Upper lobe of left lung (tissue), 6 donors: ENCODE measurements around the gene WSB2. TPM values are rescaled to one million over a fixed set of nuclear protein-coding genes. Genes with fewer than 3 reads are reported as not detected.
"Not testable (repeated sequence)": the region's sequence is repeated elsewhere in the genome, so short reads cannot be mapped to it uniquely, and the experiment has no call there.

Experiments used
- ATAC-seq, 2 donors: fragments of 200-7000 bp; cut with Tn5 transposase; one replicate each; pipeline ENCODE4 v1.9.1; 2022; ENCODE audit warnings: mild to moderate bottlenecking in 2 of 2, moderate library complexity in 2 of 2; ENCODE audit not compliant: low FRiP score in 2 of 2
- DNase-seq, 2 donors: peaks; one replicate each; pipeline ENCODE4 v3.0.0-alpha.2; 2019 to 2020
- H3K27ac ChIP-seq, 4 donors: fragments of 200-600 bp; sonication (generic); one replicate each; pipeline ENCODE4 v1.5.1; 2016 to 2019
- H3K27me3 ChIP-seq, 4 donors: fragments of 200-600 bp; sonication (generic); one replicate each; pipeline ENCODE4 v1.5.1; 2017 to 2019
- H3K36me3 ChIP-seq, 4 donors: fragments of 200-600 bp; sonication (generic); one replicate each; pipeline ENCODE4 v1.5.1; 2016 to 2019
- H3K4me1 ChIP-seq, 4 donors: fragments of 200-600 bp; sonication (generic); one replicate each; pipeline ENCODE4 v1.5.1; 2018 to 2019
- H3K4me3 ChIP-seq, 4 donors: fragments of 200-600 bp; sonication (generic); one replicate each; pipeline ENCODE4 v1.5.1; 2017 to 2019; ENCODE audit warnings: mild to moderate bottlenecking in 2 of 4, moderate library complexity in 1 of 4
- H3K9me3 ChIP-seq, 4 donors: fragments of 200-600 bp; sonication (generic); one replicate each; pipeline ENCODE4 v1.5.1; 2018 to 2019
- EP300 ChIP-seq, 4 donors: sonication (generic); formaldehyde crosslinking; IDR thresholded peaks; one replicate each; pipeline ENCODE4 v1.5.1; 2017; ENCODE audit warnings: antibody characterized with exemption in 4 of 4, control low read depth in 2 of 4
- POLR2A ChIP-seq, 4 donors: fragments of 450-650 bp; IDR thresholded peaks; one replicate each; pipeline ENCODE4 v1.5.1; 2016 to 2017; ENCODE audit warnings: antibody characterized with exemption in 4 of 4, mild to moderate bottlenecking in 2 of 4
- POLR2AphosphoS5 ChIP-seq, 2 donors: sonication (generic); formaldehyde crosslinking; IDR thresholded peaks; one replicate each; pipeline ENCODE4 v1.5.1; 2017; ENCODE audit warnings: antibody characterized with exemption in 2 of 2
- WGBS, 2 donors: methylation state at CpG; one replicate each; pipeline ENCODE4 v1.1.5; 2017 to 2018; 5-methylcytosine and 5-hydroxymethylcytosine counted together
- total RNA-seq, 6 donors: library from RNA; depleted of rRNA in 4 of 6; stranded (reverse); fragments of >200 nt in 4 of 6; gene quantifications; one replicate each; pipeline versions ENCODE4 v1.1.0 to v1.2.1, GENCODE V29; 2016 to 2021
- TF ChIP-seq, protein P1 (sequence below), 6 experiments: fragments of 450-650 bp in 4 of 6; fragments of 200-600 bp in 2 of 6; sonication (generic) in 2 of 6; IDR thresholded peaks; one replicate each; pipeline ENCODE4 v1.5.1; 2016 to 2019; ENCODE audit warnings: antibody characterized with exemption in 6 of 6
- donor health status: DM: no; HTN: no; CAD: no; lungs with moderate emphysema.
- donor health status: DM: no; HTN: yes; CAD: no; lungs with severe emphysema.

Gene WSB2
- total RNA-seq, 6 donors from 2014 or later, result 46.1 to 112 (median 90.3) TPM

- TF ChIP-seq, protein P1, sequence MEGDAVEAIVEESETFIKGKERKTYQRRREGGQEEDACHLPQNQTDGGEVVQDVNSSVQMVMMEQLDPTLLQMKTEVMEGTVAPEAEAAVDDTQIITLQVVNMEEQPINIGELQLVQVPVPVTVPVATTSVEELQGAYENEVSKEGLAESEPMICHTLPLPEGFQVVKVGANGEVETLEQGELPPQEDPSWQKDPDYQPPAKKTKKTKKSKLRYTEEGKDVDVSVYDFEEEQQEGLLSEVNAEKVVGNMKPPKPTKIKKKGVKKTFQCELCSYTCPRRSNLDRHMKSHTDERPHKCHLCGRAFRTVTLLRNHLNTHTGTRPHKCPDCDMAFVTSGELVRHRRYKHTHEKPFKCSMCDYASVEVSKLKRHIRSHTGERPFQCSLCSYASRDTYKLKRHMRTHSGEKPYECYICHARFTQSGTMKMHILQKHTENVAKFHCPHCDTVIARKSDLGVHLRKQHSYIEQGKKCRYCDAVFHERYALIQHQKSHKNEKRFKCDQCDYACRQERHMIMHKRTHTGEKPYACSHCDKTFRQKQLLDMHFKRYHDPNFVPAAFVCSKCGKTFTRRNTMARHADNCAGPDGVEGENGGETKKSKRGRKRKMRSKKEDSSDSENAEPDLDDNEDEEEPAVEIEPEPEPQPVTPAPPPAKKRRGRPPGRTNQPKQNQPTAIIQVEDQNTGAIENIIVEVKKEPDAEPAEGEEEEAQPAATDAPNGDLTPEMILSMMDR (IDR thresholded peaks at IDR 0.05), result no peak
- TF ChIP-seq POLR2AphosphoS5 (IDR thresholded peaks at IDR 0.05) (no peak), POLR2A (IDR thresholded peaks at IDR 0.05) (no peak), EP300 (IDR thresholded peaks at IDR 0.05) (no peak)
- Histone ChIP-seq H3K36me3 (peaks cover 0 to 28% (median 11%) of the 10 kb centered on the region in 4 donors), H3K27ac (no peak overlapping the region), H3K27me3 (no peaks in the 10 kb centered on the region), H3K4me3 (no peak overlapping the region), H3K9me3 (no peaks in the 10 kb centered on the region), H3K4me1 (no peaks in the 10 kb centered on the region)
- ATAC-seq (no peak), DNase-seq (no peak)
- 95% methylated on average over 9 of the region's 9 CpGs for WGBS, 2 donors
Measured at GRCh38 chr12:118089782-118090181, 28.8 kb upstream of the WSB2 start.

DNA sequence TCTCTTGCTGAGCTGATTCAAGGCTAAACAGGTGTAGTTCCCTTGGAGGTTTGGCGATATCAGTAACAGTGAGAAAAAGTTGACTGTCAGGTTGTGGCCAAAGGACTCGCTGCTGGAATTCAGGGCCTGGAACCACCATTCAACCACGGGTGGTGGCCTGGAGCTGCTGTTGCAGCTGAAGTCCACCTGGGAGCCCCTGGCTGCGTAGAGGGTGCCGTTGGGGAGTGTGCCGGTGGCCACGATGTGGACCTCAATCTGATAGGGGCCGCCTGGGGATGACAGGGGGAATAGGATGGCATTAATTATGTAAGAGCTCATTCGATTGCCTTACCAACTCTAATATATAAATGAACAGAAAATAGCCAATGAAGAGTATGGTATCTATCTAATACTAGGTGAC, 21.2 kb upstream of the WSB2 start:
- WGBS, 2 donors, result 88 to 89% methylated on average over 9 of the region's 9 CpGs
- no peak for ATAC-seq
- Histone ChIP-seq H3K27ac (no peak overlapping the region), H3K4me3 (no peak overlapping the region), H3K36me3 (peaks cover 4 to 48% (median 26%) of the 10 kb centered on the region in 4 donors), H3K27me3 (no peaks in the 10 kb centered on the region), H3K9me3 (no peaks in the 10 kb centered on the region), H3K4me1 (no peaks in the 10 kb centered on the region)
- DNase-seq, result no peak
- no peak for TF ChIP-seq POLR2A (IDR thresholded peaks at IDR 0.05)
- TF ChIP-seq, protein P1 (IDR thresholded peaks at IDR 0.05), result no peak
- TF ChIP-seq POLR2AphosphoS5 (IDR thresholded peaks at IDR 0.05), result no peak
- TF ChIP-seq EP300 (IDR thresholded peaks at IDR 0.05), result no peak

DNA sequence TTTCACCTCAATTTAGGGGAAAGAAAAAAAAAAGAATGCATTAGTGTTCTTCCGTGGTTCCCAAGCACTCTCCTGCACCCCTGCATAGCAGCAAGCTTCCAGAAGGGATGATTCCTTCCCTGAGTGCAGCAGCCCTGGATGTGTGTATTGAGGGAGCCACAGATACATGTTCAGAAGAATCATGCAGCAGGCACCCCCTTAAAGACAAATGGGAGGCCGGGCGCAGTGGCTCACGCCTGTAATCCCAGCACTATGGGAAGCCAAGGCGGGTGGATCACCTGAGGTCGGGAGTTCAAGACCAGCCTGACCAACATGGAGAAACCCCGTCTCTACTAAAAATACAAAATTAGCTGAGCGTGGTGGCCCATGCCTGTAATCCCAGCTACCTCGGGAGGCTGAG, 20.5 kb upstream of the WSB2 start:
- DNase-seq, H3K27me3 ChIP-seq, H3K27ac ChIP-seq, H3K9me3 ChIP-seq, H3K4me3 ChIP-seq, ATAC-seq, H3K4me1 ChIP-seq: not testable (repeated sequence)
- WGBS, 2 donors, result 94 to 97% methylated on average over 8 of the region's 9 CpGs
- H3K36me3 ChIP-seq, result peaks cover 4 to 53% (median 29%) of the 10 kb centered on the region in 4 donors

- ATAC-seq (no peak), DNase-seq (no peak)
- H3K4me1 ChIP-seq, result no peaks in the 10 kb centered on the region
- H3K27me3 ChIP-seq, result no peaks in the 10 kb centered on the region
- H3K36me3 ChIP-seq, result peaks cover 4 to 38% (median 9%) of the 10 kb centered on the region in 4 donors
- WGBS, 2 donors, result 90 to 100% methylated on average over 4 of the region's 4 CpGs
- no peak overlapping the region for H3K4me3 ChIP-seq
- no peak for TF ChIP-seq POLR2A (IDR thresholded peaks at IDR 0.05)
- TF ChIP-seq, protein P1 (IDR thresholded peaks at IDR 0.05), result no peak
- no peak for TF ChIP-seq EP300 (IDR thresholded peaks at IDR 0.05)
- no peak for TF ChIP-seq POLR2AphosphoS5 (IDR thresholded peaks at IDR 0.05)
- H3K27ac ChIP-seq, result no peak overlapping the region
- no peaks in the 10 kb centered on the region for H3K9me3 ChIP-seq
Measured at GRCh38 chr12:118073768-118074167, 12.8 kb upstream of the WSB2 start.

- DNase-seq (no peak), ATAC-seq (no peak)
- H3K27ac ChIP-seq, result no peak overlapping the region
- H3K36me3 ChIP-seq, result peaks cover 0 to 17% (median 1%) of the 10 kb centered on the region in 4 donors
- 88 to 90% methylated on average over 3 of the region's 3 CpGs for WGBS, 2 donors
- H3K27me3 ChIP-seq, result no peaks in the 10 kb centered on the region
- TF ChIP-seq POLR2AphosphoS5 (IDR thresholded peaks at IDR 0.05), result no peak
- TF ChIP-seq, protein P1 (IDR thresholded peaks at IDR 0.05), result no peak
- no peak for TF ChIP-seq POLR2A (IDR thresholded peaks at IDR 0.05)
- TF ChIP-seq EP300 (IDR thresholded peaks at IDR 0.05), result no peak
- no peaks in the 10 kb centered on the region for H3K9me3 ChIP-seq
- H3K4me3 ChIP-seq, result no peak overlapping the region
- H3K4me1 ChIP-seq, result no peaks in the 10 kb centered on the region
Measured at GRCh38 chr12:118070650-118071049, 9.7 kb upstream of the WSB2 start.
